Endothelial cell of umbilical vein (primary cell): ENCODE data around the gene TARBP2. TPM values are rescaled to one million over a fixed set of nuclear protein-coding genes. Genes with fewer than 3 reads are reported as not detected.

Experiments
- BruUV-seq: library from RNA; stranded (reverse); fragments of 400-500 nt; replicated peaks from 2 replicates; lab custom pipeline; 2021; lab: Mats Ljungman, UMichigan
- CTCF ChIA-PET: fragments of 300-600, 350-600 bp; sonication (Branson Sonifier 250); formaldehyde crosslinking; loops from one replicate; lab custom pipeline; 2021; ENCODE audit warnings: antibody characterized with exemption, inconsistent platforms; lab: Charles Lee
- POLR2A ChIA-PET: fragments of 300-600, 350-600 bp; sonication (Branson Sonifier 250); formaldehyde crosslinking; loops from one replicate; lab custom pipeline; 2021; ENCODE audit warnings: antibody characterized with exemption, inconsistent platforms; lab: Charles Lee
- DNase-seq: peaks from one replicate; pipeline ENCODE4 v3.0.0-alpha.2; 2011; ENCODE audit warnings: low read depth, low spot score
- FAIRE-seq: peaks from 2 replicates; lab custom pipeline; 2011; peaks lifted over from hg19 to GRCh38; lab: Jason Lieb, UNC
- H2AFZ ChIP-seq: 2 replicates; pipeline ENCODE4 v1.6.0; 2012; ENCODE audit warnings: low read depth, low read length, control low read depth, inconsistent platforms
- H3K27ac ChIP-seq: 2 replicates; pipeline ENCODE4 v1.5.1; 2011; ENCODE audit warnings: low read depth, mild to moderate bottlenecking, control low read depth, low read length, moderate library complexity; ENCODE audit not compliant: insufficient read depth
- H3K27me3 ChIP-seq, 2 experiments: 2 replicates each; pipeline versions ENCODE4 v1.6.0 to v1.6.1; 2011; ENCODE audit warnings: low read length in 2 of 2, mixed read lengths in 1 of 2; ENCODE audit not compliant: control insufficient read depth in 2 of 2, insufficient read depth in 2 of 2
- H3K36me3 ChIP-seq, 2 experiments: 2 replicates in 1 of 2; 3 replicates in 1 of 2; pipeline ENCODE4 v1.5.1; 2011; ENCODE audit warnings: low read length in 2 of 2, mild to moderate bottlenecking in 1 of 2, moderate library complexity in 1 of 2; ENCODE audit not compliant: control insufficient read depth in 2 of 2, insufficient read depth in 2 of 2; ENCODE audit errors: extremely low read depth in 1 of 2
- H3K4me1 ChIP-seq: 3 replicates; pipeline ENCODE4 v1.5.1; 2011; ENCODE audit warnings: mild to moderate bottlenecking, low read length; ENCODE audit not compliant: control insufficient read depth, insufficient read depth; ENCODE audit errors: extremely low read depth
- H3K4me2 ChIP-seq: 2 replicates; pipeline ENCODE4 v1.6.1; 2011; ENCODE audit warnings: low read length, control low read depth, mixed read lengths; ENCODE audit not compliant: insufficient read depth
- H3K4me3 ChIP-seq, 3 experiments: fragments of 200-600 bp in 1 of 3; sonication (generic), shearing (Covaris generic) in 1 of 3; replicated peaks in 1 of 3; 2 replicates each; pipeline ENCODE4 v1.5.1; 2011 to 2016; ENCODE audit warnings: control low read depth in 3 of 3, low read length in 3 of 3, mild to moderate bottlenecking in 2 of 3, inconsistent platforms in 1 of 3, low read depth in 1 of 3, moderate library complexity in 1 of 3; ENCODE audit not compliant: insufficient read depth in 1 of 3
- H3K79me2 ChIP-seq: 2 replicates; pipeline ENCODE4 v1.6.0; 2012; ENCODE audit warnings: low read length, inconsistent platforms; ENCODE audit not compliant: control insufficient read depth, insufficient read depth
- H3K9ac ChIP-seq: replicated peaks from 2 replicates; pipeline ENCODE3; 2011; ENCODE audit warnings: low read length, control low read depth; ENCODE audit not compliant: insufficient read depth; ENCODE audit errors: extremely low read depth
- H3K9me1 ChIP-seq: replicated peaks from 3 replicates; pipeline ENCODE4 v1.6.0; 2011; ENCODE audit warnings: mild to moderate bottlenecking, low read length; ENCODE audit not compliant: control insufficient read depth, insufficient read depth; ENCODE audit errors: extremely low read depth
- H3K9me3 ChIP-seq: replicated peaks from 2 replicates; pipeline ENCODE4 v1.5.1; 2012; ENCODE audit warnings: low read length, inconsistent platforms; ENCODE audit not compliant: control insufficient read depth, insufficient read depth
- H4K20me1 ChIP-seq: replicated peaks from 2 replicates; pipeline ENCODE3; 2011; ENCODE audit warnings: mild to moderate bottlenecking, low read length; ENCODE audit not compliant: control insufficient read depth, insufficient read depth; ENCODE audit errors: extremely low read depth
- EZH2 ChIP-seq: IDR thresholded peaks from 2 replicates; pipeline ENCODE4 v1.6.1; 2012; ENCODE audit warnings: borderline replicate concordance, low read depth, mild to moderate bottlenecking, moderate library complexity, low read length, inconsistent platforms; ENCODE audit not compliant: severe bottlenecking
- JUN ChIP-seq: IDR thresholded peaks from 2 replicates; pipeline ENCODE4 v1.6.1; 2011; ENCODE audit warnings: borderline replicate concordance, low read depth; ENCODE audit not compliant: insufficient read length, insufficient read depth
- POLR2AphosphoS5 ChIP-seq: IDR thresholded peaks from 2 replicates; pipeline ENCODE4 v1.6.1; 2012; ENCODE audit warnings: low read depth, mild to moderate bottlenecking, control low read depth, low read length, moderate library complexity; ENCODE audit not compliant: insufficient read depth
- dilution Hi-C: fragments of 300-500 bp; cut with MboI; formaldehyde crosslinking; loops from one replicate; pipeline ENCODE4 v1.15.0; 2019; ENCODE audit warnings: low sequenced_read_pairs; ENCODE audit not compliant: extremely low pct_ligation_motif_present
- intact Hi-C: fragments of 100-400 bp; cut with micrococcal nuclease; formaldehyde crosslinking; loops from one replicate; pipeline ENCODE4 v1.10.0; 2022
- polyA plus RNA-seq, 4 experiments: library from polyadenylated mRNA; depleted of rRNA in 3 of 4; stranded (reverse) in 3 of 4; unstranded in 1 of 4; fragments of >200 nt; gene quantifications; 2 replicates each; pipeline versions ENCODE4 v1.2.1 to v1.2.3, GENCODE V29; 2011 to 2012; ENCODE audit warnings: missing spikeins in 1 of 4
- total RNA-seq: library from RNA; stranded (reverse); gene quantifications from 2 replicates; pipeline ENCODE4 v1.2.3, GENCODE V29; 2021
- TF ChIP-seq, protein P1 (sequence below): IDR thresholded peaks from 2 replicates; pipeline ENCODE4 v1.6.1; 2011; ENCODE audit not compliant: insufficient read depth, insufficient read length
- TF ChIP-seq, protein P2 (sequence below), 2 donors: IDR thresholded peaks; 1 replicate in 1 of 2; 2 replicates in 1 of 2; pipeline ENCODE4 v1.5.1; 2011; ENCODE audit warnings: low read length in 2 of 2, mild to moderate bottlenecking in 2 of 2, moderate library complexity in 2 of 2, control low read depth in 1 of 2, inconsistent platforms in 1 of 2, low read depth in 1 of 2; ENCODE audit not compliant: insufficient read depth in 1 of 2; ENCODE audit errors: extremely low read depth in 1 of 2

TARBP2 gene
- total and polyA plus RNA-seq, 2 donors (not counting 3 experiments of a cell fraction or from before 2014, with no cell fraction given), result 57.2 to 82.8 TPM

DNA sequence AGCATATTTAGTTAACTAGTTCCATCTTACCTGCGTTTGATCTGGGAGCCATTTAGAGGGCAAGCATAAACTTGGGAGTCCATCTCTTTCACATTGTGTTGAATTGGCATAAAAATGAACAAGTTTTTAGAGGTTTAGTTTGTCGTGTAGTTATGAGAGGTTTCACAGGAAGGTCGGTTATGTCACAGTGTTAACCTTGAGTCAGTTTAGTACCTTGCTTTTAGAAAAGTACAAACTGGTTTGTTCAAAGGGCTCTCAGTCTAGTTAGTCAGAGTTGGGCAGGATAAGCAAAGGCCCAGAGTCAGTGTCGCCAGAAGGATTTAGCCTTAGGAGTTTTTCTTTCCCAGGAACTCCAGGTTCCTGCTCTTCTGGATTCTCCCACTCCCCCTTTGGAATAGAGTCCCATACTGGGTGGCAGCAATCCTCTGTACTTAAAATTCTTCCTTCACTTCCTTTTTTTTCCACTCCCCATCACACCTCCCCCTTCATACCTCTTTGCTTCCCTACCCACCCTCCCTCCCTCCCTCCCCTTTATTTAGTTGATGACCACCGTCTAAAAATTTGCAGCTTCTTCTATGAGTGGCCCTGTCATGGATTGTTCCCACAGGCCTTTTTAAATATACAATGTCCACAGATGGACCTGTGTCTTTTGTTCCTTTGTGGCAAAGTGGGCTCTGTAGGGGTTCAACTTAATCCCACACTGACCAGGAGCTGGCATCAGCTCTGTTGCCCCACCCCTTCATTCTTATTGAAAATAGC, 37.1 kb upstream of the TARBP2 start:
- H2AFZ ChIP-seq, result no peak overlapping the region
- BruUV-seq, result no TSS peak
- TF ChIP-seq POLR2AphosphoS5 (peak; percentile 18), JUN (no peak)
- TF ChIP-seq, protein P1, sequence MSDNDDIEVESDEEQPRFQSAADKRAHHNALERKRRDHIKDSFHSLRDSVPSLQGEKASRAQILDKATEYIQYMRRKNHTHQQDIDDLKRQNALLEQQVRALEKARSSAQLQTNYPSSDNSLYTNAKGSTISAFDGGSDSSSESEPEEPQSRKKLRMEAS, result no peak
- no peaks in the 10 kb centered on the region for H3K9me1 ChIP-seq
- H3K9me3 ChIP-seq, result no peaks in the 10 kb centered on the region
- DNase-seq, result no peak
- ChIA-PET CTCF (interaction anchor here (0.9 to 1.8 kb wide), 3 partner anchors 9 to 13 kb away, joined by 3 to 9 read pairs (median 3); no protein-coding TSS in a partner anchor), POLR2A (interaction anchor here (0.5 to 1.3 kb wide), 3 partner anchors 9 to 269 kb away, joined by 3 to 14 read pairs (median 5); no protein-coding TSS in a partner anchor)
- H3K9ac ChIP-seq, result no peak overlapping the region
- intact Hi-C loops, result no loop called here
- H3K4me2 ChIP-seq, result no peak overlapping the region
- no peak overlapping the region for H3K4me3 ChIP-seq
- H4K20me1 ChIP-seq, result peaks cover 27% of the 10 kb centered on the region
- dilution Hi-C loops, result no loop called here
- peaks cover 88% of the 10 kb centered on the region for H3K79me2 ChIP-seq
- no peaks in the 10 kb centered on the region for H3K4me1 ChIP-seq
- H3K36me3 ChIP-seq, result peaks cover 73 to 94% of the 10 kb centered on the region in 2 experiments
- no peaks in the 10 kb centered on the region for H3K27me3 ChIP-seq
- no peak overlapping the region for H3K27ac ChIP-seq
- no peak for FAIRE-seq

DNA sequence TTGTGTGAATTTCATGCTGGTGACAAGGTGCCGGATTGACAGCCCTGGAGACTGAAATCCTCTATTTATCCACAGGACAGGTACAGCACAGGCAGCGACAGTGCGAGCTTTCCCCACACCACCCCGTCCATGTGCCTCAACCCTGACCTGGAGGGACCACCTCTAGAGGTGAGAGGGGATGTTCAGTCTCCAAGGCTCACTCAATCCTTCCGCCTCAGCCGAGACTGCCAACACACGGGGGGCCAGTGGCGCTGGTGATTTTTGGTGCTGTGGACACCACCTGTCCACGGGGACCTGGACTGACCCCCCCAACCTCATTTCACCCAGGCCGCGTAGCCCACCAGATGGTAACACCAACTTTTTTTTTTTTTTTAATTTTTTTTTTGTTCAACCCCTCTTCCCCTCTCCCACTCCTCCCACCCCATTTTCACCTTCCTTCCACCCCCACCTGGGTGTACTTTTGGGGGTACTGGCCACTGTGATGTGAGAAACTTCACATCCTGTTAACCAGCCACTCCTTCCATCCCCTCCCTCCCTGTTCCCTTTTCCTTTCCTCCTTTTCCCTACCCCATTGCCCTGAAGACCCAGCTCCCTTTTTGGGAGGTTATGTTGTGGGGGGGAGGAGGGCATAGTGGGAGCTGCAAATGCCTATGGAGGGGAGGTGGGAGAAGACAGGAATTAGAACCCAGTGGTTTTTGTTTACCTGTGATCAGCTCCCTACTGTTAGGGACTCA, 36.2 kb upstream of the TARBP2 start:
- Histone ChIP-seq H3K36me3 (peaks cover 76 to 93% of the 10 kb centered on the region in 2 experiments), H3K9me1 (no peaks in the 10 kb centered on the region), H3K4me2 (no peak overlapping the region), H3K27ac (no peak overlapping the region), H3K4me1 (no peaks in the 10 kb centered on the region), H4K20me1 (peaks cover 27% of the 10 kb centered on the region), H3K9me3 (no peaks in the 10 kb centered on the region), H2AFZ (no peak overlapping the region), H3K4me3 (no peak overlapping the region), H3K27me3 (no peaks in the 10 kb centered on the region), H3K79me2 (peaks cover 83% of the 10 kb centered on the region), H3K9ac (no peak overlapping the region)
- FAIRE-seq, result no peak
- DNase-seq, result no peak
- no TSS peak for BruUV-seq
- TF ChIP-seq EZH2 (no peak), JUN (no peak)
- TF ChIP-seq, protein P1, result no peak
- TF ChIP-seq, protein P2, sequence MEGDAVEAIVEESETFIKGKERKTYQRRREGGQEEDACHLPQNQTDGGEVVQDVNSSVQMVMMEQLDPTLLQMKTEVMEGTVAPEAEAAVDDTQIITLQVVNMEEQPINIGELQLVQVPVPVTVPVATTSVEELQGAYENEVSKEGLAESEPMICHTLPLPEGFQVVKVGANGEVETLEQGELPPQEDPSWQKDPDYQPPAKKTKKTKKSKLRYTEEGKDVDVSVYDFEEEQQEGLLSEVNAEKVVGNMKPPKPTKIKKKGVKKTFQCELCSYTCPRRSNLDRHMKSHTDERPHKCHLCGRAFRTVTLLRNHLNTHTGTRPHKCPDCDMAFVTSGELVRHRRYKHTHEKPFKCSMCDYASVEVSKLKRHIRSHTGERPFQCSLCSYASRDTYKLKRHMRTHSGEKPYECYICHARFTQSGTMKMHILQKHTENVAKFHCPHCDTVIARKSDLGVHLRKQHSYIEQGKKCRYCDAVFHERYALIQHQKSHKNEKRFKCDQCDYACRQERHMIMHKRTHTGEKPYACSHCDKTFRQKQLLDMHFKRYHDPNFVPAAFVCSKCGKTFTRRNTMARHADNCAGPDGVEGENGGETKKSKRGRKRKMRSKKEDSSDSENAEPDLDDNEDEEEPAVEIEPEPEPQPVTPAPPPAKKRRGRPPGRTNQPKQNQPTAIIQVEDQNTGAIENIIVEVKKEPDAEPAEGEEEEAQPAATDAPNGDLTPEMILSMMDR (IDR thresholded peaks at IDR 0.05; ENCODE audit: extremely low read depth in 1 of 2, insufficient read depth in 1 of 2, low read depth in 1 of 2, low read length in 2 of 2), result no peak
- dilution Hi-C loops (no loop called here), intact Hi-C loops (no loop called here)
- ChIA-PET CTCF (interaction anchor here (0.9 to 1.8 kb wide), 3 partner anchors 9 to 12 kb away, joined by 3 to 9 read pairs (median 3); no protein-coding TSS in a partner anchor), POLR2A (interaction anchor here (0.6 to 1.3 kb wide), 2 partner anchors 24 to 270 kb away, joined by 5 to 14 read pairs; no protein-coding TSS in a partner anchor)
